NCI-H2107 (cell line): ENCODE data around the gene FBXO34.

ENCODE experiments used
- DNase-seq: peaks from one replicate; lab custom pipeline; 2025; lab: John Stamatoyannopoulos, UW

The FBXO34 gene

DNA sequence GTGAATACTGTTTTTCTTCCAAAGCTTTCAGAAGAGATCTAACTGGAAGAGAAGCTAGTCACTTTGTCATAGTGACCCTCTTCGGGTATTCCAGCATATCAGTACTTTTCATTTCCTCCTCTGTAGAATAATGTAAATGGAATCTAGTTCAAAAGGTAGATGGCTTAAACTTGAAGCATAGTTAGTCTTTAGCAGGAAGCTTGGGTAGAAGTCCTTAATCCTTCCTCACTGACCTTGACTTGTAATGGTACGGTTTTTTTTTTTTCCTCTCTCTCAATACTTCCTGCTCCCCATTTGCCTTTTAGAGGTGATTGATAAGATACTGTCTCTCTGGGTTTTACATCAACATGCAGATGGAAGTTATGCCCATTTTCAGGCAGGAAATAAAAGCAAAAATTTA lies 1.7 kb downstream of the FBXO34 start:
- no peak for DNase-seq

DNA sequence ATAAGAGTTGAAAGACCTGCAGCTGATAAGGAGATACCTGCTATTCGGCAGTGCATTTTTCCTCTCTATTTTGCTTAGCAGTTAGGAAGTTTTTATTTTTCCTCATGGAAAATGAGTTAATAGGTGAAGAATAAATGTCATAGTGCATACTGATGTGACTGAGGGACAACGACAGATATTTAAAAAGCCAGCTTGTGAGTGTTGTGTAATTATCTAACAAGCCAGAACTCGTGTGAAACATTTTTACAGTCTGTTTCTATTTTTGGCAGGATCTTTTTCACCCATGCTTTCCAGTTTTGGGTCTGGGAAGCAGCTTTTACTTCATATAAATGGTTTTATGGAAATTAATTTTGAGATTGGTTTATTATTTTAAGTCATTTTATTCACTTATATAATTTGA lies 2.9 kb downstream of the FBXO34 start:
- DNase-seq = no peak

DNA sequence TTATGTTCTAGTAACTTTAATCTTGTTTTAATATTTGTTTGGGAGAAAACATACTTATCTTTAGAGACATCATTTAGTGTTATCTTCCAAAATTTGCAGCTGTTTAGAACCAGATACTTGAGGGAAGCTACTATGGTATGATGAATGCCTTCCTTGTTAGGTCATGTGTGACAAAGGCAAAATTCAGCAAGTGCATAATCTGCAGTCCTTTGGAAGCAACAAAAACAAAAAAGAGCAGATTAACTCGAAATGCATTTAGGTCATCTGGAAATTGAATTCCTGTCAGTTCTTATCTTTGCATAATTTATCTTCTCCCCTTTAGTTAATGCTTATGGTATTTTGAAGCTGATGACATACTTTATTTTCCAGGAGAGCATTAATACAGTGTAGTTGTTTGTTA lies 3.5 kb downstream of the FBXO34 start:
- DNase-seq = no peak

DNA sequence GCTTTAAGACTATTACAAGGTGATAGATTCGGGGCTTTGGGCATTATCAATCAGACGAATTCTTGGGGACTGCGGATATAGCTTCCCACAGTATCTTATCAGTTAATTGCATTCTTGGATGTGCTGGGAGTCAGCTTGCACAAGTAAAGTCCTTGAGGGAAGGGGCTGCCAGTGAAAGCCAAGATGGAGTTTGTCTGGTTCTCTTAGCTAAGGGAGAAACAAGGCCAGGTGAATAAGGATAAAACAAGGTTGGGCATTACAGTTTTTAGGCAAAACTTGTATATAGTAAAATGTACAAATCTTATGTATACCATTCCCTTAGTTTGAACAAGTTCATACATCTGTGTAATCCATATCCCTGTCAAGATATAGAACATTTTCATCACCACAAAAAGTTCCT lies 5.5 kb downstream of the FBXO34 start:
- DNase-seq = no peak

DNA sequence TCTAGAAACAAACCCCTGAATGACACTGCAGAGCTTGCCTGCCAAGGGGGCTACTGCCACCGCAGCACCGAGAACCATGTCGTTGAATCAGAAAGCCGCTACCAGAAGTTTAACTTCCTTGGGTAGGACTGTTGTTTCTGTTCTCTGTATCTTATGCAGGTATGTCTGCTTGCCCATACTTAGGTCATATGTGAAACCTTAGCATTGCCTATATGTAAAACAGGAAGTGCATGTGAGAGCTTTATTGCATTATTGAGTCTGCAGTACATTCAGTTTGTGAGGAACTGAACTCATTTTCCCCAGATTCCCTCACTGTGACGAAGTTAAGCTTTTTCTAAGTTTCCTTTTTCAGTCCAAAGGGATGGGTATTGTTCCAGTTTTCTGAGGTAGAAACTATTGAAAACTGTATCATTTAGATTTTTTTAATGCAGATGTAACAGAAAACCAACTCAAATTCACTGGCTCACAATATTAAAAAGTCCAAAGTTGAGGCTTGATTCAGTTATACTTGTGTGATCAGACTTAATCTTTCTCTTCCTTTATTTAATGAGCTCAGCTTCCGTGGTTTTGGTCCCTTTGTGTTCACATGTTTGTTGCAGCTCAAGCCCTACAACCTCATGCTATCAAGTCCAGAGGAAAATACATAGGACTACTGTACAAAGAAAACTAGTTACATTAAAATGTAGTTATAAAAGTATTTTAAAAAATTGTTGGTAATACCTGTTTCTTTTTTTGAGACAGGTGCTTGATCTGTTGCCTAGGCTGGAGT lies 6.9 kb downstream of the FBXO34 start:
- DNase-seq = peak; percentile 23

DNA sequence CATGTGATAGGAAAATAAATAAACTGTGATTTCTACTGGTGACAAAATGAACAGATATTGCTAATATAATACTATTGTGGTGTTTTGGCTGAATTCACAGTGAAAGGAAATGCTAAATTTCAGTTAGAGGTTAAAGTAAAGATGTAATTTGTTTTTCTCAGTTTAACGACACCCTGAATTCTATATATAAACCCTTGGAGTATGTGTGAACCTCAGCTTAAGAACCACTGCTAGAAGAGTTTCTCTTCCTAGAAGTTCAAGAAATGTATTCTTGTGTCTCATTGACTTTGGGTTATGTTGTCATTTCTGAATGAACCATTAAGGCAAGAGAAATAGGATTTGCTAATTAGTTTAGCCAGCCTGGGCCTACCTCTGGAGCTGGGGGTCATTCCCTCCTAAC lies 8.2 kb downstream of the FBXO34 start:
- DNase-seq = no peak

DNA sequence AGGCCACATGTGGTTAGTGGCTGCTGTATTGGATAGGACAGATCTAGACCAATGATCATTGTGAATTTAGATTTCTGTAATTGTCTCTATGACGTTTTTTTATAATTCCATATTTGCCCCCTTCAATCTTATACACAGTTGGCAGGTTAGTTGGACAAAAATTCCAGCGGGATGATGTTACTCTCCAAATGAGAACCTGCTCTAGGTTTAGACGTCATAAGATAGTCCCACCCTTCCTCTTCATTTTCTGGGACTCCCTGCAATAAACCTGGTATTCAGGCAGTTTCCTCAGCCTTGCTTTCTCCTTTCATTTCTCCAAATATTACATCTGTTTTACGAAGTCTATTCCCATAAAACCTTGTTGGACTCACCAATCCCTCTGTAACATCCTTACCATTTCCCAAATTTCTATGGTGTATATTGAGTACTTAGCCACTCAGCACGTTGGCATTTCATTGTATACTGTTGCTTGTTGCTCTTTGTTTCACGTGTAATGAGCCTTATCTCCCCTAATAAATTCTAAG lies 10.2 kb downstream of the FBXO34 start:
- DNase-seq = no peak

DNA sequence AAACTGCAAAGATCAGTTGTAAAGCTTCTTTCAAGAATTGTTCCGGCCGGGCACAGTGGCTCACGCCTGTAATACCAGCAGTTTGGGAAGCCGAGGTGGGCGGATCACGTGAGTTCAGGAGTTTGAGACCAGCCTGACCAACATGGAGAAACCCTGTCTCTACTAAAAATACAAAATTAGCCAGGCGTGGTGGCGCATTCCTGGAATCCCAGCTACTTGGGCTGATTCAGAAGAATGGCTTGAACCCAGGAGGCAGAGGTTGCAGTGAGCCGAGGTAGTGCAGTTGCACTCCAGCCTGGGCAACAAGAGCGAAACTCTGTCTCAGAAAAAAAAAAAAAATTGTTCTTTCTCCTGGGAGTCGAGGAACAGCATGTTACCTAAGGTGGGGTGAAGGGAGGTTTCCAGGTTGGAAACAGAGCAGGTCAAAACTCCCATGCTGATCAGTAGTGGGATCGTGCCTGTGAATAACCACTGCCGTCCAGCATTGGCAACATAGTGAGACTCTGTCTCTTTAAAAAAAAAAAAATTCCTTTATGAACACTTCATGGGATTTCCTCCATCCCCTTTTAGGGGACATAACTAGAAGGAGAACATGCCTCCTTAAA lies 13.9 kb downstream of the FBXO34 start:
- DNase-seq = no peak

DNA sequence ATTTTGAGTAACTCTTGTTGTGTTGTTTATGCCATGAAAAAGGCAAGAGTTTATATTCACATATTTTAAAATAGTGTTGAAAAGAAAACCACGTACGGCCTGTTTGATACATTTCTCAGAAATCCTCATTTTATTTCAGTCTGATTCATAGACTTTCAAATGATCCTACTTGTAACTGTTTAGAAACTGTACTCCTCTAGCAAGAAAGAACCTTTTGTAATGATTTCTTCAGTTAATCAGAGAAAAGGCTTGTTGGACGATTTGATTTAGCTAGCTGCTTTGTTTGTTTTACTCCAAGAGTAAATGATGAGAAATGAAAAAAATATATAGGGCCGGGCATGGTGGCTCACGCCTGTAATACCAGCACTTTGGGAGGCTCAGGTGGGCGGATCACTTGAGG lies 17.2 kb downstream of the FBXO34 start:
- no peak for DNase-seq

DNA sequence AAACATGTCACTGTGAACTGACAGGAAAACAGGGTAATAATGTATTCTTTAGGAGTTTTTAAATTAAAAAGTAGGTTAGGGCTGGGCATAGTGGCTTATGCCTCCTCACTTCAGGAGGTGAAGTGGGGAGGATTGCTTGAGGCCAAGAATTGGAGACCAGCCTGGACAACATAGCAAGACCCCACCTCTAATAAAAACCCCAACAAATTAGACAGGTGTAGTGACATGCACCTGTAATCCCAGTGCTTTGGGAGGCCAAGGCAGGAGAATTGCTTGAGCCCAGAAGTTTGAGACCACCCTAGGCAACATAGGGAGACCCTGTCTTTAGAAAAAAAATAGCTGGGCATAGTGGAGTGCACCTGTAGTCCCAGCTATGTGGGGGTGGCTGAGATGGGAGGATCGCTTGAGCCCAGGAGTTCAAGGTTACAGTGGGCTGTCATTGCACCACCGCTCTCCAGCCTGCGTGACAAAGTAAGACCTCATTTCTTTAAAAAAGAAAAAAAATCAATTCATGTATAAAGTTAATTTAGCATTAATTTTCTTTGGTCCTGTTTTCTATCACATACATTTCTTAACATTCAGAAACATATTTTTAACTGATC lies 20.4 kb downstream of the FBXO34 start:
- DNase-seq = no peak

DNA sequence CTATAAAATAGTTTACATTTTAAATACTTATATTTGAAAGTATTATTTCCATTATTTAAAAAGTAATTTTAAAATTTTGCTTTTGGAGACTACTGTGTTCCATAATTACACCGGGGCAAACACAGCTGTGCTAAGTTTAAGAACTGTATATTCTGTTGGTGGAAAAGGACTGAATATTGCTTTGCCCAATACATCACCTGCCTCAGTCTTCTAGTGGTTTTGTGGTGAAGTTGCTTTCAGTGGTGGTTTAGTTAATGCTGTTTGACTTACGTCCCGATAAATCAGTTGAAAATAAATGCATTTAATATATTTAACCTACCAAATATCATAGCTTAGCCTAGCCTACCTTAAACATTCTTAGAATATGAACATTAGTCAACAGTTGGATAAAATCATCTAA lies 23.4 kb downstream of the FBXO34 start:
- DNase-seq = no peak

DNA sequence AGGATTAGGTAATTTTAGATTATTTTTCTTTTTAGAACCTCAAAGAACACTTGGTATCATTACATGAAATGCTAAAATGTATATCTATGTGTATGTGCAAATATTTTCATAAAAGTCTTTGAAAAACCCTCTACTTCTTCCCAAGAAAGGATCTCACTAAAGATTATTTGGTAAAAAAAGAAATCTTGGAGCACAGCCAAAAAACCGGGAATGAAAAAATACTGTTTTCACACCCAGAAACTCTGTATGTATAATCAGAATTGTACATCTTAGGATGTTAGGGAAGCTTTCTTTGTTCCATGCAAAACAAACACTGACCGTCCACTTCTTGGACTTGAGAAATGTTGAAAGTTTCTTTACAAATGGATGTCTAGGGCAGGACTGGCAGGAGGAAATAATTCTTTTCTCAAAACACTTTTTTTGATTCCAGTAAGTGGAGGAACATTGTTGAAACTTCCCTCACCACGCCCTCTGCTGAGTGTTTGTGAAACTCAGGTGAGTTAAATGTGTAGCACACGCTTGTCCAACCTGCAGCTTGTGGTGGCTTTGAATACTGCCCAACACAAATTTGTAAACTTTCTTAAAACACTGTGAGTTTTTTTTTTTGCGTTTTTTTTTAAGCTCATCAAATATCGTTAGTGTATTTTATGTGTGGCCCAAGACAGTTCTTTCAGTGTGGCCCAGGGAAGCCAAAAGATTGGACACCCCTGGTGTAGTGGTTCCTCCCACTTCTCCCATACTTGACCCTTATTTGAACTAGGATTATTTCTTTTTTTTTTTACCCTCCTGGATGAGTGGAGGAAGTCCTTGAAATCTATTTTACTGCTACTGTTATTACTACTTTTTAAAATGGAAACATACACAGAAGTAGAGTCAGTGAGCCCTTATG lies 26.6 kb downstream of the FBXO34 start:
- DNase-seq = no peak

DNA sequence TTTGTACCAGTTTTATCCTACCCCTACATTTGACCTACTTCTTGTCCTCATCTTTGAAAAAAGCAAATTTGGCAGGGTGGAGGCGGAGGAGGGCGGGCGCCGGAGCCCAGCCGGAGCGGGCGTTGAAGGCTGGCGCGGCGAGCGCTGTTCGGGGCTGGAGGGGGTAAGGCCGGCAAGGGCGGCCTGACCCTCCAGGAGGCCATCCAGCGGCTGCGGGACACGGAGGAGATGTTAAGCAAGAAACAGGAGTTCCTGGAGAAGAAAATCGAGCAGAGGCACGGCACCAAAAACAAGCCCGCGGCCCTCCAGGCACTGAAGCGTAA lies 27.2 kb downstream of the FBXO34 start:
- no peak for DNase-seq

DNA sequence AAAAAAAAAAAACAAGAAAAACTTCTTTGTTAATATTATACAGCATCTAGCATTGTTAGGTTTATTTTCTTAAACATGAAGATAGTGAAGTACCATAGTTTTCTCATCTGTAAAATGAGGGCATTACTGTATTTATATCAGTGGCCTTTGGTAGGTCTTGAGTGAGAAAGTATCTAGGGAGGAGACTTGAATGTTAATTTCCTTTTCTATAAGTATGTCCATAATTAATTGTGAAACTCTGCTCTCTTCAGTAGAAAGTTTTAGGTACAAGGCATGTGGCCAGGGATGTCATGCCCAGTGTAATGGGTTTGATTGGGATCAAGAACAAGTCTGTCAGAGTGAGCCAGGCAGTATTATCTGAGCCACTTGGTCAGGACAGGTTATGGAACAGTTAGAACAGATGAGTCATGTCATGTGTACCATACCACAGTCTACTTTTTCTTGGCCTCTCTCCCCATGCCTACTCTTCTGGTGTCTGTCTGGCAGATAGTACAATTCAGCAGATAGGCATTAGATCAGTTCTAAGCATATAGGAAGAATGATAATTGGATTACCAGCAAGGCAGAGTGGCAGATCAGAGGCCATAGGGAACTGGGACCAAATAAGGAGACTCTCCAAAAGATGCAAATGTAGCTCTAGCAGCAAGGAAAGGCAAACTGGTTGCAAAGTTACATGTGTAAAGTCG lies 30.4 kb downstream of the FBXO34 start:
- DNase-seq = no peak

DNA sequence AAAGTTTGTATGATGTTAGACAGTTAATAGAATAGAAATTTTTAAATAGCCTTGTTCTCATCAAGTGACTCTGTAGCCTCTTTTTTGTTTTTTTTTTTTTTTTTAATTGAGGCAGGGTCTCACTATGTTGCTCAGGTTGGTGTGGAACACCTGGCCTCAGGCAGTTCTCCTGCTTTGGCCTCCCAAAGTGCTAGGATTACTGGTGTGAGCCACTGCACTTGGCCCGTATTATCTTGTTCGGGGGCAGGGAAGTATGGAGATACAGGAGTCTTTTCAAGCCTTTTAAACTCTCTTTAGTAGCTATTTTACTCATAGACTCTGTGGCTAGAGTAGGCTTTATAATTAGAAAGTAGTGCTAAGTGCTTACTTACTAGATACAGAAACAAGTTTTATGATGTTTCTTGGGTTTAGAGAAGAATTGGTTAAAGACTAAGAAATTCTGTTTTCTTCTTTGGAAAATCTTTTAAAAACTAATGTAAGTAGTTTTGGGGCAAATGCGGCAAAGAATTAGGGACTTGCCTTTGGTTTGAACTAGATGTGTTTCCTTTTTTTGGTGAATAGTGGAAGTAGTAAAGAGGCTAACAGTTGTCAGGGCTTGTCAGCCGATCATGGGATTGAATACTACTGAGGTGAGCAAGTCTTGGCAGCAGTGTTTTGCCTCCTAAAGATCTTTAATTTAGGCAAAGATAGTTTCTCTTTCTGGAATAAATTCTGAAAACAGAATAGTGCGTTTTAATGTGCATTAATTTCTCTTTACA lies 31.3 kb downstream of the FBXO34 start:
- DNase-seq = no peak

DNA sequence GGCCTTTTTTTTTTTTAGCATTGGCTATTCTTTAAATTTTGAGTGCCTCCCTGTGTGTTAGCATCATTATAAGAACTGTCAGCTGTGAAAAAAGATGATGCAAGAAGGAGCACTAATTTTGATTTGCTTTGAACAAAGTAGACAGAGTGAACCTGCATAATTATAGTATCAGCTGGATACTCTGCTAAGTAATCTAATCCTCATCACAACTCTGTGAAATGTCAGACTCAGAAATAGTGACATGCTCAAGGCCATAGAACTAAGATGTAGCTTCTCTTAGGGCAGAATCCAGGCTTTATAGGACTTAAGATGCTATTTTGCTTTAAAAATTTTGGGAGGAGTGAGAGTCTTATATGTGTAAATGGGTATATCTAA lies 31.9 kb downstream of the FBXO34 start:
- DNase-seq = no peak

DNA sequence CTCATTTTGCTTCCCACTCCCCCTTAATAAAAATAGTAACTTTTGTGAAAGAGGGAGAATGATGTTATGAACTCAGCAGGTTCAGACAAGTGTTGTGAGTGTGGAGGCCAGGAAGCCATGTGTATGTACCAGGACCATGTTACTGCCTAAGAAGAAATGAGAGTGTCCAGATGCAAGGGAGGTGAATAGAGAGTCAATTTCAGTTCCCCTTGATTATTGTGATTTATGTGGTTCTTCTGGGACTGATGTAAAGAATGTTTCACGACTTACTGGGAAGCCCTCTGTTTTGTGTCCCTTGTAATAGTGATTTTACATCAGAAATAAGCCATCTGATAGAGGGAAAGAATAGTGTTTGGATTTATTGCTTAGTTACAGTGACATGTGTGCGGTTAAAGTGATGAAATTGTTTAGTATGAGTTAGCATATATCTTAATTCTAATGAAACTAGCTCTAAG lies 32.5 kb downstream of the FBXO34 start:
- no peak for DNase-seq

DNA sequence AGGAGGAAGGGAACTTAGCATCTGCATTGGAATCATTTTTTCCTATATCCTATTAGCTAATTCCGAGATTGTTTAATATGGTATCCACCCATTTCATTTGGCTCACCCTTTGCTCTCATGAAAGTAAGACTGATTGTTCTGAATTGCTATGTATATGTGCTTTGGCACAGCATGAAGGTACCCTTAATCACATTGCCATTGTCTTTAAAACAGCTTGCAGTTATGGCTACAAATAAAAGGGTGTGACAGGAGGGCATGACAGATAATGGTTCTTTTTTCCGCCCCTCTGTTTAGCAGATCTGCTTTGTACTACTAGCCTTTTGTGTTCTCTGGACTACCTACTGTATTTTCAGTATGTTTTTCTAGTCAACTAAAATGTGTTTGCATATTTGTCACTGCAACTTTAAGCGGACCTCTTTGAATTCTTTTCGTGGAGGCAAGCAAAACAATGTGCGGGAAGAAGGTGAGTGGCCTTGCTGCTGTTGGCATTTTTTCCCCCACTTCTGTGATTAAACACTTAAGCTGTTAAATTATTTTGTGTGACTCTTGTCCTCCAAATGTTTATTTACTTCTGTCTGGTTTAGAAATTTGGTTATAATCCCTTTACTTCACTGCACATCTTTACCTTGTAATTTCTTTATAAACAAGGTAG lies 35.8 kb downstream of the FBXO34 start:
- no peak for DNase-seq

DNA sequence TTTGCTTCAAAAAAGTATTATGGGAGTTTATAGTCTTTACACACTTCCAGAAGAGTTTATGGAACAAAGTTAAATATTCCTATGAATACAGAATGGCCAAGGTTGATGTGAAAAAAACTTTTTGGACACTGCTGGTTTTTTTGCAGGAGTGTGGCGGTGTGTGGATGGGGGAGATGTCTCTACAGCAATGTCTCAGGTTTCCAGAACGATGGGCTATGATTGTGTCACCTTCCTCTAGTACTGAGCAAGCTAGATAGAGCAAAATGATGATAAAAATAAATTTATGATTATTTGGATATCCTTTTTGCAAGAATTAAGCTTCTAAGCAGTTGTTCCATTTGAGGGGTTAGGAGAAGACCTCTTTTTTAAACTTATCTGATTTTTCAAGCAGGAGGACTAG lies 37.9 kb downstream of the FBXO34 start:
- no peak for DNase-seq

DNA sequence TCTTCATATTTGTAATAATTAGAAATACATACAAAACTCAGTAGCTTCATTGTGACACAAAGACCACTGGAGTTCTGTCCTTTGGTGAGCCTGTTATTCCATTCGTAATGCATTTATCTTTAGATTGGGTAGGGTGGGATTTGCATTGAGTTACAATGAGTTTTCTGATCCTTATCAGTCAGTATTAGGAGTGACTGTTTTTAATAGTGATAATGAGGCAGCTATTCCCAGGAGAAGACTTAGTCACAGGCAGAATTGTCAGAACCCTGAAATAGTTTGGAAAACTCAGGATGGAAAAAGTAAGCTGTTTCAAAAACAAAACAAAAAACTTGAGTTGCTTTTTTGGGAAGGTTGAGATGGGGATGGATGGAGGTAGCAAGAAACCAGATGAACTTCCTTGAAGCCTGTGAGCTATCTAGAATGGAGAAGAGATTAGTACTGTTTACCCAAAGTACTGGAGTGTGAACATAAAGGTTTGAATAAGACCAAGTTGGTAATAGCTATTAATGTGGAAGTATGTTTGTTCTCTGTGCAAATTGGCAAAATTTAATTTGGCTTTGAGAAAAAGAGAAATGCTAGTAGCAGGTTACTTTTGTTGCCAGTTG lies 38.6 kb downstream of the FBXO34 start:
- no peak for DNase-seq
